AG04450 (cell line): ENCODE data around the gene MYL9. TPM values are rescaled to one million over a fixed set of nuclear protein-coding genes. Genes with fewer than 3 reads are reported as not detected.

Source experiments
- CTCF ChIA-PET: fragments of 300-600, 350-600 bp; formaldehyde crosslinking; extraction: SDS; loops from one replicate; lab custom pipeline; 2022; ENCODE audit warnings: antibody characterized with exemption, inconsistent platforms; lab: Charles Lee
- POLR2A ChIA-PET: fragments of 350-600 bp; formaldehyde crosslinking; extraction: SDS; loops from one replicate; lab custom pipeline; 2021; ENCODE audit warnings: antibody characterized with exemption, inconsistent platforms; lab: Yijun Ruan, JAX
- DNase-seq: peaks from one replicate; pipeline ENCODE4 v3.0.0-alpha.2; 2011; ENCODE audit warnings: low read depth, low spot score
- H3K27ac ChIP-seq: one replicate; pipeline ENCODE4 v1.5.1; 2012; ENCODE audit warnings: low read depth, low read length, control low read depth
- H3K27me3 ChIP-seq: one replicate; pipeline ENCODE4 v1.6.0; 2012; ENCODE audit warnings: low read length; ENCODE audit not compliant: control insufficient read depth, insufficient read depth
- H3K4me3 ChIP-seq: 2 replicates; pipeline ENCODE4 v1.5.1; 2011; ENCODE audit warnings: mild to moderate bottlenecking, low read depth, low read length, control low read depth
- H3K9me3 ChIP-seq: 2 replicates; pipeline ENCODE4 v1.5.1; 2012; ENCODE audit warnings: low read length; ENCODE audit not compliant: control insufficient read depth, insufficient read depth
- polyA plus RNA-seq: library from polyadenylated mRNA; depleted of rRNA; stranded (reverse); fragments of >200 nt; gene quantifications from 2 replicates; pipeline ENCODE4 v1.2.3, GENCODE V29; 2011
- TF ChIP-seq, protein P1 (sequence below): IDR thresholded peaks from 2 replicates; pipeline ENCODE4 v1.5.1; 2011; ENCODE audit warnings: low read depth, low read length, control low read depth, inconsistent platforms

The MYL9 gene
- polyA plus RNA-seq, 1 experiment, result 273 TPM

DNA sequence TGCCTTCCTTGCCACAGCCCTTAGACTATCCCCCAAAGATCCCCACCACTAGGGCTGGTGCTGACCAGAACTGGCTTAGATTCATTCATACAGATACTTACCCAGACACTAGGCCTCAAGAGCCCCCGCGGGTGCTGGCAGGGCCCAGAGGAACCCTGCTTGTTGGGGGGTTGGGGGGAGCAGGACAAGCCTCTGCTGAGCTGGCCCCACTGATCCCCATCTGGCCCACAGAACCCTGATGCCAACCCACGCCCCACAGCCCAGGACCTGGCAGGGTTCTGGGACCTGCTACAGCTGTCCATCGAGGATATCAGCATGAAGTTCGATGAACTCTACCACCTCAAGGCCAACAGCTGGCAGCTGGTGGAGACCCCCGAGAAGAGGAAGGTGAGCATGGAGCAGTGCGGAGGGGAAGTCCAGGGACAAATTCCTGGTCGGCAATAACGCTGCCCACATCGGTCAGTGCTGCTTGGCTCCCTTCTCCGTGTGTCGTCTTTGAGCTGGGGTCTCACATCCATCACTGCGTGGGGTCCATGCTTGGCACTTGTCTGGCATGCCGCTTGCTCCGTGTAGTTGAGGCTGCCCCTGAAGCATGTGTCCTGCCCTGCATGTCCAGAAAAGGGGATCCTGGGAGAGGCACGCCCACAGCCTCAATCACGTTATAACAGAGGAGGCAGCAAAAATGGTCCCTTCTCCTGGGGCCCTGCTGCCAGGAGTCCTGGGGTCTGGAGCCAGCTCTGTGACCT, 15.5 kb upstream of the MYL9 start:
- no peak overlapping the region for H3K4me3 ChIP-seq
- ChIA-PET POLR2A (no interaction called here), CTCF (no interaction called here)
- no peak for DNase-seq
- no peaks in the 10 kb centered on the region for H3K27me3 ChIP-seq
- H3K27ac ChIP-seq, result peak overlapping the region; percentile 2
- TF ChIP-seq, protein P1, sequence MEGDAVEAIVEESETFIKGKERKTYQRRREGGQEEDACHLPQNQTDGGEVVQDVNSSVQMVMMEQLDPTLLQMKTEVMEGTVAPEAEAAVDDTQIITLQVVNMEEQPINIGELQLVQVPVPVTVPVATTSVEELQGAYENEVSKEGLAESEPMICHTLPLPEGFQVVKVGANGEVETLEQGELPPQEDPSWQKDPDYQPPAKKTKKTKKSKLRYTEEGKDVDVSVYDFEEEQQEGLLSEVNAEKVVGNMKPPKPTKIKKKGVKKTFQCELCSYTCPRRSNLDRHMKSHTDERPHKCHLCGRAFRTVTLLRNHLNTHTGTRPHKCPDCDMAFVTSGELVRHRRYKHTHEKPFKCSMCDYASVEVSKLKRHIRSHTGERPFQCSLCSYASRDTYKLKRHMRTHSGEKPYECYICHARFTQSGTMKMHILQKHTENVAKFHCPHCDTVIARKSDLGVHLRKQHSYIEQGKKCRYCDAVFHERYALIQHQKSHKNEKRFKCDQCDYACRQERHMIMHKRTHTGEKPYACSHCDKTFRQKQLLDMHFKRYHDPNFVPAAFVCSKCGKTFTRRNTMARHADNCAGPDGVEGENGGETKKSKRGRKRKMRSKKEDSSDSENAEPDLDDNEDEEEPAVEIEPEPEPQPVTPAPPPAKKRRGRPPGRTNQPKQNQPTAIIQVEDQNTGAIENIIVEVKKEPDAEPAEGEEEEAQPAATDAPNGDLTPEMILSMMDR, result no peak
- H3K9me3 ChIP-seq, result no peaks in the 10 kb centered on the region; the same call in 1 of the 2 replicates

DNA sequence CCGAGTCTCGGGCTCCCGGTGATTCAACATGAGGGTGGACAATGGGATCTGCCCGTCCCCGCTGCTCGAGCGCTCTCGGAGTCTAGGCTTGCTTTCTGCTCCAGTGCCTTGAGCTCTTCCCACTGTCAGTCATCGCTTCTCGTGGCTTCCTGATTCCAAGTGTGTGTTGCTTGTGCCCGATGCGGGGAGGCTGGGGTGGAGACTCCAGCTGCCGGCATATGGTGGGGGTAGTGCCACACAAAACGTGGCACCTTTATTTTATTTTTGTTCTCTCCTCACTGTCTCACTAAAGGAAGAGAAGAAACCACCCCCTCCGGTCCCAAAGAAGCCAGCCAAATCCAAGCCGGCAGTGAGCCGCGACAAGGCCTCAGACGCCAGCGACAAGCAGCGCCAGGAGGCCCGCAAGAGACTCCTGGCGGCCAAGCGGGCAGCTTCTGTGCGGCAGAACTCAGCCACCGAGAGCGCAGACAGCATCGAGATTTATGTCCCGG, 14.8 kb upstream of the MYL9 start:
- Histone ChIP-seq H3K27ac (no peak overlapping the region), H3K4me3 (no peak overlapping the region), H3K9me3 (no peaks in the 10 kb centered on the region; the same call in 1 of the 2 replicates), H3K27me3 (no peaks in the 10 kb centered on the region)
- ChIA-PET POLR2A (no interaction called here), CTCF (no interaction called here)
- DNase-seq, result no peak
- TF ChIP-seq, protein P1, result no peak

DNA sequence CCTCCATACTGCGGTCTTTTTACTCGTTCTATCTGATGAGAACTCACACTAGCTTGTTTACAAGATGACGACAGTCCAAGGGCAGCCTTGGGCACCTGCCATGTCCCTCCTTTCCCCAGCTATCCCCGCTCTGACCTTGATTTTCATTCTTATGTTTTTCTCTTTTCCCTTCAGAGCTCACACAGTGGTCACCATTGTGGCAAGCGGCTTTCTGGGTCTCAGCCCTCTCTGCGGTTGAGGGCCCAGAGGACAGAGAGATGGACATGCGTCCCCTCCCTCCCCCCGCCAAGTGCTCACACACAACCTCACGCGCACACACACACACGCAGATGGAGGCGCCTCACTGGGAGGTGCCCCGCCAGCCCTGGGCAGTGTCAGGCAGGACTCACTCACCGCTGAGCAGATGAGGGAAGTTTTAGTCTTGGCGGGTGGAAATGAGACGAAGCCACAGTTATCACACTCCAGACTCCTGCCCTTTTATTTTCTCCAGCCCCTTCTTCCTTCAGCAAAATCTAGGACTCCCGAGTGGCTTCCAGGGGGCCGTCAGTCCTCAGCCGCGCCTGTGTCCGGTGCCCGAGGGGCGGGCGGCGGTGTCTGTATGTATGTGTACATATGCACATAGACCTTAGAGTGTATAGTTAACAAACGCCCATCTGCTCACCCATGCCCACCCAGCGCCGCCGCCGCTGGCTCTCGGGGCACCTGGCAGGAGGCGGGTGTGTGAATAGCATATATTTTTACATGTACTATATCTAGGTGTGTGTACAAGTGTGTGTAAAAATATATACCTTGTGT, 13.8 kb upstream of the MYL9 start:
- POLR2A ChIA-PET, result no interaction called here
- TF ChIP-seq, protein P1, result no peak
- no peak for DNase-seq

GRCh38 chr20:36528176-36528874, 13.0 kb upstream of the MYL9 start:
- no peak overlapping the region for H3K4me3 ChIP-seq
- no peaks in the 10 kb centered on the region; the same call in 1 of the 2 replicates for H3K9me3 ChIP-seq
- H3K27me3 ChIP-seq, result no peaks in the 10 kb centered on the region
- ChIA-PET CTCF (no interaction called here), POLR2A (no interaction called here)
- TF ChIP-seq, protein P1, result no peak
- no peak overlapping the region for H3K27ac ChIP-seq
- DNase-seq, result no peak

More for the DNA sequence above, 13.8 kb upstream of the MYL9 start:
- Histone ChIP-seq H3K9me3 (no peaks in the 10 kb centered on the region; the same call in 1 of the 2 replicates), H3K27ac (peak overlapping the region; percentile 31), H3K4me3 (no peak overlapping the region), H3K27me3 (no peaks in the 10 kb centered on the region)
- CTCF ChIA-PET, result no interaction called here
